ENCODE measurements around the gene ZDHHC9.

Gene ZDHHC9

DNA sequence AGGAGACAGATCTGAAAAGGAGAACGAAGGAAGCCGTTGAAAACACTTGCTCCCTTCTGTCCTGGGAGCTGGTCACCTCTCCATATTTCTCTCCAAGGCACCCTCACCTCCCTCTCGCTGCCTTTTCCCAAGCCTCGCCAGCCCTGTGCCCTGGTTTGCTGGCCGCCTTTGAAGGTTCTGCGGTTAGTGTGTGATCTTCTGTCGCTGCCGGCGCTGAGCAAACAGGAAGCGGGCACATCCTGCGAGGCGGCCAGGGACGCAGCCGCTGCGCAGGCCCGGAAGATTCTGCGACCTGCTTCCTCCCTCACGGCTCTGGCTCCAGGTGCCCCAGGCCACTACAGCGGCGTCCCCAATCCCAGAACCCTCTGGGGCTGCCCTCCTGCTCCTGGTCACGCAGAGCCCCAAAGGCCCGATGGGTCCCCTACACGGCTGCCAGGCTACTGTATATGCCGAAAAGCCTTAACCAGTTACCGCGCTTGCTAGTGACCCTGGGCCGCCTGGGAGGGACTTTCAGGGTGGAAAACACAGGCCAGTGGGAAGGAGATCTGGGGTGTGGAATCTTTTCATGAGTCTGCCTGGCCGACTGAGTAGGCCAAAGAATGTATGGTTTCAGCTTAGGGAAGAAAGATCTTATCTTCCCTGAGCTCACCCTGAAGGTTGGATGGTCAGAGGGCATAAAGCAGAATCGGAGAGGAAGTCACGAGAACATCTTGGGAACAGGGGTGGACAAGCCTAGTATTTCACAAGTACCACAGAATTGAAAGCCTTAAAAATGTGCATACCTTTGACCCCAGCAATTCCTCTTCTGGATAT is 66.3 kb downstream of the ZDHHC9 start:
- Histone ChIP-seq H3K36me3 (replicated peaks; ENCODE audit: insufficient read depth, low read length) (no peaks in the 10 kb centered on the region), H3K9me2 (replicated peaks; ENCODE audit: insufficient read depth, low read length) (no peaks in the 10 kb centered on the region), H3F3A (ENCODE audit: insufficient read depth, low read length) (peaks cover 59% of the 10 kb centered on the region), H3K27me3 (replicated peaks; ENCODE audit: insufficient read depth, low read length) (no peaks in the 10 kb centered on the region), H2AFZ (ENCODE audit: low read length) (peak overlapping the region; percentile 29; the same call in 1 of the 2 replicates), H3K4me2 (ENCODE audit: low read depth, low read length) (peak overlapping the region; percentile 84), H3K4me1 (ENCODE audit: low read length) (peaks cover 57% of the 10 kb centered on the region), H3K27ac (ENCODE audit: low read length) (peak overlapping the region; percentile 98), H3K9ac (ENCODE audit: low read length) (peak overlapping the region; percentile 90), H3K4me3 (ENCODE audit: low read length) (peak overlapping the region; percentile 61), H3K9me3 (replicated peaks; ENCODE audit: insufficient read depth, low read length) (no peaks in the 10 kb centered on the region), H4K20me1 (ENCODE audit: insufficient read depth, low read length) (no peaks in the 10 kb centered on the region; the same call in 1 of the 2 replicates), H3K79me2 (ENCODE audit: low read length) (peaks cover 39% of the 10 kb centered on the region)
- TF ChIP-seq EZH2 (optimal IDR thresholded peaks at IDR 0.05; ENCODE audit: low read depth, low read length) (no peak), EZH2phosphoT487 (IDR thresholded peaks at IDR 0.05; ENCODE audit: low read length) (no peak)
- TF ChIP-seq, protein P1, sequence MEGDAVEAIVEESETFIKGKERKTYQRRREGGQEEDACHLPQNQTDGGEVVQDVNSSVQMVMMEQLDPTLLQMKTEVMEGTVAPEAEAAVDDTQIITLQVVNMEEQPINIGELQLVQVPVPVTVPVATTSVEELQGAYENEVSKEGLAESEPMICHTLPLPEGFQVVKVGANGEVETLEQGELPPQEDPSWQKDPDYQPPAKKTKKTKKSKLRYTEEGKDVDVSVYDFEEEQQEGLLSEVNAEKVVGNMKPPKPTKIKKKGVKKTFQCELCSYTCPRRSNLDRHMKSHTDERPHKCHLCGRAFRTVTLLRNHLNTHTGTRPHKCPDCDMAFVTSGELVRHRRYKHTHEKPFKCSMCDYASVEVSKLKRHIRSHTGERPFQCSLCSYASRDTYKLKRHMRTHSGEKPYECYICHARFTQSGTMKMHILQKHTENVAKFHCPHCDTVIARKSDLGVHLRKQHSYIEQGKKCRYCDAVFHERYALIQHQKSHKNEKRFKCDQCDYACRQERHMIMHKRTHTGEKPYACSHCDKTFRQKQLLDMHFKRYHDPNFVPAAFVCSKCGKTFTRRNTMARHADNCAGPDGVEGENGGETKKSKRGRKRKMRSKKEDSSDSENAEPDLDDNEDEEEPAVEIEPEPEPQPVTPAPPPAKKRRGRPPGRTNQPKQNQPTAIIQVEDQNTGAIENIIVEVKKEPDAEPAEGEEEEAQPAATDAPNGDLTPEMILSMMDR (IDR thresholded peaks at IDR 0.05; ENCODE audit: low read length): no peak
- peak; percentile 90 for DNase-seq

DNA sequence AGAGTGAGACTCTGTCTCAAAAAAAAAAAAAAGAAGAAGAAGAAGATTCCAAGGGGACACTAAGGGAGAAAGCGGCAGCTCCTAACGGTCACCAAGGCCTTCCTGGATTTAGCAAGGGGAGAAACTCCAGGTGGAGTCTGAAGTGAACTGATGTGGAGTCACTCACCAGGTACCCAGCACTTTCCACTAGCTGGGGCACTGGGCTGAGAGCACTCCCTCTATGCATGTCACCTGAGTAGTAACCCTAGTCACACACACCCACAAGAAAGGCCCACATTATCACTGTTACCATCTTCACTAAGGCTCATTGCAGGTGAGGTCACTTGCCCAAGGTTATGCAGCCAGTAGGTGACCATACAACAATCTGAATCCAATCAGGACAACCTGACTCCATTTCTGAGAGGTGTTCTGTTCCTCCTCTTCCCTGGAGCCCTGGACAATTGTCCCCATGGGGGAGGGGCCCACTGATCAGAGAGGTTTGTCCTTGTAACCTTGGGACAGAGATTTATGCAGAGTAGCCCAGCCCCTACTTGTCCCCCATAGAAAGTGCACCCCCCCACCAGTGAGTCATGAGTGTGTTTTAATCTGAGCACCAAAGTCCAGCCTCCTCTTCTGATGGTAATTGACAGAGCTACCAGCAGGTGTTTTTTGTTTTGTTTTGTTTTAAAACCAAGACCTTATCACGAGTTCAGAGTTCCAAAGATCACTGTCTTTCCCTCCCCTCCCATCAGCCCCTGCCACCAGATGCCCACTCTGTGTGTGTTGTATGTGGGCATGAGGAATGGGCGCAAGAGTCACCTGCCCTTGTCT is 69.8 kb downstream of the ZDHHC9 start:
- Histone ChIP-seq H3K27me3 (replicated peaks; ENCODE audit: insufficient read depth, low read length) (no peaks in the 10 kb centered on the region), H3F3A (ENCODE audit: insufficient read depth, low read length) (peaks cover 63% of the 10 kb centered on the region), H3K79me2 (ENCODE audit: low read length) (peaks cover 4% of the 10 kb centered on the region), H3K4me2 (ENCODE audit: low read depth, low read length) (peak overlapping the region; percentile 61), H3K4me1 (ENCODE audit: low read length) (peaks cover 65% of the 10 kb centered on the region), H3K9me3 (replicated peaks; ENCODE audit: insufficient read depth, low read length) (no peaks in the 10 kb centered on the region), H3K9ac (ENCODE audit: low read length) (peak overlapping the region; percentile 70), H3K4me3 (ENCODE audit: low read length) (no peak overlapping the region), H2AFZ (ENCODE audit: low read length) (0 out of 2 replicates have a peak overlapping the region, but pooled peaks have one; percentile 4), H4K20me1 (ENCODE audit: insufficient read depth, low read length) (no peaks in the 10 kb centered on the region), H3K36me3 (replicated peaks; ENCODE audit: insufficient read depth, low read length) (no peaks in the 10 kb centered on the region), H3K9me2 (replicated peaks; ENCODE audit: insufficient read depth, low read length) (no peaks in the 10 kb centered on the region), H3K27ac (ENCODE audit: low read length) (peak overlapping the region; percentile 97)
- peak; percentile 63 for DNase-seq
- TF ChIP-seq, protein P1 (IDR thresholded peaks at IDR 0.05; ENCODE audit: low read length): peak; percentile 14; the same call in 1 of the 2 replicates
- TF ChIP-seq EZH2phosphoT487 (IDR thresholded peaks at IDR 0.05; ENCODE audit: low read length): no peak

DNA sequence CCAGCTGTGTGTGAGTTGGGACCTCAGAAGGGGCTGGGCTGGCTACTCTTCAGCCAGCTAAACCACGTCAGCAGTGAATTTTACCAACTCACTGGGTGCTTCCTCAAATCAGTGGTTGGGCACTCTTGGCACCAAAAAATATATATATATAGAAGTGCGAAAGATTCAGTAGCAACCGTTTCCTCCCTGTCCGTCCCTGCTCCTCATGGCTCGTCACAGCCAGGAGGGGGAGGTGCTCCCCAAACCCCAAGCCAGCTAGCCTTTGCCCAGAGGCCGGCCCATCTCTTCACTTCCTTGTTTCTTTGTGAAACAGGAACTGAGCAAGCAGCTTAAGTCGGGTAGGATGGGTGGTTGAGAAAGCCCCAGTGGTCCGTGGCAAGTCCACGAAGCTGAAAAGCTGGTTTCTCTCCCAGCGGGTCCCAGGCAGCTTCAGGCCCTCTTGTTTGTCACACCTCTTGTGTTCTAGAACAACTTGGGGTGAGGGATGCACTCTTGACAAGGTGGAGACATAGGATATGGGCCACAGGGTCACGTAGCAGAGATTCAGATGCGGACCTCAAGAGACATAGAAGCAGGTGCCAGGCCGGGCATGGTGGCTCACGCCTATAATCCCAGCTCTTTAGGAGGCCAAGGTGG is 70.8 kb downstream of the ZDHHC9 start:
- peak overlapping the region; percentile 49; the same call in 1 of the 2 replicates for H2AFZ ChIP-seq (ENCODE audit: low read length)
- no peak for TF ChIP-seq EZH2 (optimal IDR thresholded peaks at IDR 0.05; ENCODE audit: low read depth, low read length)
- TF ChIP-seq EZH2phosphoT487 (IDR thresholded peaks at IDR 0.05; ENCODE audit: low read length): no peak
- TF ChIP-seq, protein P1 (IDR thresholded peaks at IDR 0.05; ENCODE audit: low read length): no peak
- peak; percentile 97 for DNase-seq
- H3K9me2 ChIP-seq (replicated peaks; ENCODE audit: insufficient read depth, low read length): no peaks in the 10 kb centered on the region
- no peaks in the 10 kb centered on the region for H4K20me1 ChIP-seq (ENCODE audit: insufficient read depth, low read length)
- H3K27me3 ChIP-seq (replicated peaks; ENCODE audit: insufficient read depth, low read length): no peaks in the 10 kb centered on the region
- no peak overlapping the region; the same call in 1 of the 2 replicates for H3K4me3 ChIP-seq (ENCODE audit: low read length)
- peak overlapping the region; percentile 61; the same call in 1 of the 2 replicates for H3K4me2 ChIP-seq (ENCODE audit: low read depth, low read length)
- peak overlapping the region; percentile 97 for H3K27ac ChIP-seq (ENCODE audit: low read length)
- peaks cover 65% of the 10 kb centered on the region for H3F3A ChIP-seq (ENCODE audit: insufficient read depth, low read length)
- H3K9ac ChIP-seq (ENCODE audit: low read length): peak overlapping the region; percentile 70
- H3K79me2 ChIP-seq (ENCODE audit: low read length): no peaks in the 10 kb centered on the region; the same call in 1 of the 2 replicates
- H3K36me3 ChIP-seq (replicated peaks; ENCODE audit: insufficient read depth, low read length): no peaks in the 10 kb centered on the region
- H3K4me1 ChIP-seq (ENCODE audit: low read length): peaks cover 66% of the 10 kb centered on the region
- no peaks in the 10 kb centered on the region for H3K9me3 ChIP-seq (replicated peaks; ENCODE audit: insufficient read depth, low read length)

Measured in MM.1S (cell line).